H1 (cell line): ENCODE results near the gene WDR45. TPM values are rescaled to one million over a fixed set of nuclear protein-coding genes. Genes with fewer than 3 reads are reported as not detected.

Source experiments
- CTCF ChIA-PET: fragments of 300-600 bp; sonication (Branson Sonifier 250); formaldehyde crosslinking; loops from one replicate; lab custom pipeline; 2021; ENCODE audit not compliant: partially characterized antibody; lab: Charles Lee
- POLR2A ChIA-PET: fragments of 300-600 bp; sonication (Branson Sonifier 250); formaldehyde crosslinking; loops from one replicate; lab custom pipeline; 2021; ENCODE audit warnings: inconsistent platforms; ENCODE audit not compliant: partially characterized antibody; lab: Charles Lee
- DNase-seq, 2 experiments: peaks; one replicate each; pipeline versions ENCODE4 v3.0.0 to v3.0.0-alpha.2; 2010 to 2022; ENCODE audit warnings: low spot score in 2 of 2, low read depth in 1 of 2, mixed read lengths in 1 of 2
- FAIRE-seq: peaks from 2 replicates; lab custom pipeline; 2011; peaks lifted over from hg19 to GRCh38; lab: Jason Lieb, UNC
- H2AFZ ChIP-seq: 2 replicates; pipeline ENCODE4 v1.8.1; 2012; ENCODE audit warnings: low read length, inconsistent platforms
- H2AK5ac ChIP-seq: 2 replicates; pipeline ENCODE4 v1.6.1; 2013; ENCODE audit warnings: low read depth, low read length
- H2BK120ac ChIP-seq: replicated peaks from 2 replicates; pipeline ENCODE3; 2013; ENCODE audit warnings: low read depth, low read length, inconsistent platforms
- H2BK12ac ChIP-seq: 2 replicates; pipeline ENCODE4 v1.6.1; 2013; ENCODE audit warnings: low read depth, low read length
- H2BK15ac ChIP-seq: 2 replicates; pipeline ENCODE4 v1.6.1; 2013; ENCODE audit warnings: low read length
- H2BK20ac ChIP-seq: 2 replicates; pipeline ENCODE4 v1.6.1; 2013; ENCODE audit warnings: low read length
- H2BK5ac ChIP-seq: 2 replicates; pipeline ENCODE4 v1.6.1; 2013; ENCODE audit warnings: low read depth, low read length
- H3K14ac ChIP-seq: 2 replicates; pipeline ENCODE4 v1.6.1; 2013; ENCODE audit warnings: inconsistent platforms; ENCODE audit not compliant: insufficient read length
- H3K18ac ChIP-seq: 2 replicates; pipeline ENCODE4 v1.6.1; 2013; ENCODE audit warnings: low read length; ENCODE audit errors: extremely low read depth
- H3K23ac ChIP-seq: 2 replicates; pipeline ENCODE4 v1.6.1; 2013; ENCODE audit warnings: inconsistent platforms; ENCODE audit not compliant: insufficient read length
- H3K23me2 ChIP-seq: 2 replicates; pipeline ENCODE4 v1.6.1; 2013; ENCODE audit warnings: low read depth, low read length
- H3K27ac ChIP-seq: 2 replicates; pipeline ENCODE4 v1.6.1; 2011; ENCODE audit warnings: low read depth, low read length, inconsistent platforms
- H3K27me3 ChIP-seq, 4 experiments: replicated peaks in 1 of 4; 1 replicate in 1 of 4; 2 replicates in 3 of 4; pipeline versions ENCODE4 v1.6.1 to v1.8.1; 2011 to 2013; ENCODE audit warnings: low read length in 3 of 4, mild to moderate bottlenecking in 3 of 4, inconsistent platforms in 2 of 4, mixed read lengths in 2 of 4, moderate library complexity in 1 of 4; ENCODE audit not compliant: control insufficient read depth in 3 of 4, insufficient read depth in 3 of 4; ENCODE audit errors: extremely low read depth in 1 of 4
- H3K36me3 ChIP-seq, 4 experiments: 2 replicates each; pipeline versions ENCODE4 v1.6.1 to v1.8.1; 2011 to 2013; ENCODE audit warnings: mild to moderate bottlenecking in 4 of 4, low read length in 3 of 4, moderate library complexity in 2 of 4, control low read depth in 1 of 4, inconsistent platforms in 1 of 4; ENCODE audit not compliant: insufficient read depth in 4 of 4, control insufficient read depth in 2 of 4
- H3K4ac ChIP-seq: replicated peaks from 2 replicates; pipeline ENCODE3; 2013; ENCODE audit warnings: low read length, low read depth, mixed read lengths, inconsistent platforms; ENCODE audit not compliant: insufficient read length
- H3K4me1 ChIP-seq, 4 experiments: replicated peaks in 1 of 4; 1 replicate in 1 of 4; 2 replicates in 3 of 4; pipeline versions ENCODE4 v1.6.1 to v1.8.1; 2011 to 2013; ENCODE audit warnings: low read length in 3 of 4, inconsistent platforms in 2 of 4, mixed read lengths in 1 of 4; ENCODE audit not compliant: insufficient read depth in 4 of 4, control insufficient read depth in 3 of 4
- H3K4me2 ChIP-seq, 2 experiments: 2 replicates each; pipeline versions ENCODE4 v1.6.1 to v1.8.1; 2011 to 2013; ENCODE audit warnings: low read depth in 2 of 2, low read length in 2 of 2, control low read depth in 1 of 2, inconsistent platforms in 1 of 2, mild to moderate bottlenecking in 1 of 2; ENCODE audit not compliant: insufficient read depth in 1 of 2
- H3K4me3 ChIP-seq, 4 experiments: fragments of 200-600, 300-600 bp in 1 of 4; sonication (generic), shearing (Covaris generic), sonication (Bioruptor Twin) in 1 of 4; 2 replicates each; pipeline versions ENCODE4 v1.5.1 to v1.8.1; 2011 to 2016; ENCODE audit warnings: low read length in 4 of 4, low read depth in 3 of 4, control low read depth in 2 of 4, inconsistent platforms in 2 of 4, mild to moderate bottlenecking in 2 of 4, mixed read lengths in 1 of 4, moderate library complexity in 1 of 4; ENCODE audit not compliant: insufficient read depth in 2 of 4; ENCODE audit errors: extremely low read depth in 1 of 4
- H3K56ac ChIP-seq: replicated peaks from 2 replicates; pipeline ENCODE3; 2013; ENCODE audit warnings: low read depth, mild to moderate bottlenecking, mixed read lengths, low read length, inconsistent platforms; ENCODE audit not compliant: insufficient read length
- H3K79me1 ChIP-seq: 2 replicates; pipeline ENCODE4 v1.6.1; 2013; ENCODE audit warnings: low read depth, low read length, control low read depth
- H3K79me2 ChIP-seq, 2 experiments: 2 replicates each; pipeline versions ENCODE4 v1.6.1 to v1.8.1; 2012 to 2013; ENCODE audit warnings: low read length in 2 of 2, mild to moderate bottlenecking in 2 of 2, inconsistent platforms in 1 of 2; ENCODE audit not compliant: insufficient read depth in 2 of 2, control insufficient read depth in 1 of 2
- H3K9ac ChIP-seq, 4 experiments: replicated peaks in 1 of 4; 1 replicate in 1 of 4; 2 replicates in 3 of 4; pipeline versions ENCODE4 v1.6.1 to v1.8.1; 2011 to 2013; ENCODE audit warnings: low read depth in 3 of 4, low read length in 3 of 4, control low read depth in 2 of 4, mild to moderate bottlenecking in 2 of 4, moderate library complexity in 2 of 4, inconsistent platforms in 1 of 4; ENCODE audit errors: extremely low read depth in 1 of 4
- H3K9me3 ChIP-seq, 2 experiments: 2 replicates each; pipeline versions ENCODE4 v1.6.1 to v1.8.1; 2012 to 2013; ENCODE audit warnings: mild to moderate bottlenecking in 2 of 2, moderate library complexity in 2 of 2, control low read depth in 1 of 2, inconsistent platforms in 1 of 2, low read depth in 1 of 2, low read length in 1 of 2, mixed read lengths in 1 of 2; ENCODE audit not compliant: insufficient read depth in 2 of 2
- H4K20me1 ChIP-seq, 2 experiments: replicated peaks in 1 of 2; 2 replicates each; pipeline versions ENCODE3 to v1.8.1; 2011 to 2013; ENCODE audit warnings: inconsistent platforms in 2 of 2, low read length in 2 of 2, mild to moderate bottlenecking in 1 of 2; ENCODE audit not compliant: insufficient read depth in 2 of 2, control insufficient read depth in 1 of 2
- H4K5ac ChIP-seq: 2 replicates; pipeline ENCODE4 v1.6.1; 2013; ENCODE audit warnings: low read length, low read depth, mixed read lengths, inconsistent platforms; ENCODE audit not compliant: insufficient read length
- H4K8ac ChIP-seq: 2 replicates; pipeline ENCODE4 v1.8.0; 2013; ENCODE audit warnings: mild to moderate bottlenecking, moderate library complexity, low read length, inconsistent platforms; ENCODE audit not compliant: insufficient read depth; ENCODE audit errors: extremely low read depth
- H4K91ac ChIP-seq: replicated peaks from 2 replicates; pipeline ENCODE3; 2013; ENCODE audit warnings: low read length, mixed read lengths, inconsistent platforms; ENCODE audit not compliant: insufficient read length
- ASH2L ChIP-seq: fragments of 200-600, 300-600 bp; sonication (generic); IDR thresholded peaks from one replicate; pipeline ENCODE4 v1.7.1; 2017; ENCODE audit warnings: low read length
- BACH1 ChIP-seq: IDR thresholded peaks from 2 replicates; pipeline ENCODE4 v1.6.1; 2012; ENCODE audit warnings: low read length, improper control_type of control experiment
- GABPA ChIP-seq: IDR thresholded peaks from 2 replicates; pipeline ENCODE4 v1.6.1; 2011; ENCODE audit warnings: mild to moderate bottlenecking, low read length, moderate library complexity, borderline replicate concordance; ENCODE audit not compliant: insufficient read depth
- WGBS, 2 experiments: shearing (Covaris generic) in 1 of 2; methylation state at CpG; one replicate each; pipeline versions ENCODE4 v1.1.6 to v1.1.7; 2013 to 2015; ENCODE audit warnings: low lambda C conversion rate in 2 of 2, mixed read lengths in 2 of 2, inconsistent platforms in 1 of 2, low coverage in 1 of 2, missing lambda C conversion rate in 1 of 2; ENCODE audit not compliant: insufficient replicate concordance in 2 of 2, insufficient coverage in 1 of 2, insufficient read length in 1 of 2; ENCODE audit errors: extremely low coverage in 1 of 2, missing lambda C conversion rate in 1 of 2; 5-methylcytosine and 5-hydroxymethylcytosine counted together
- polyA plus RNA-seq, 7 experiments: library from polyadenylated mRNA; depleted of rRNA in 3 of 7; stranded (reverse) in 5 of 7; unstranded in 2 of 7; fragments of >200 nt in 5 of 7; fragments of 200-250 nt in 2 of 7; gene quantifications; 1 replicate in 5 of 7; 2 replicates in 1 of 7; 4 replicates in 1 of 7; pipeline versions ENCODE4 v1.2.1 to v1.2.3, GENCODE V29; 2011 to 2013; ENCODE audit warnings: missing spikeins in 2 of 7, mixed read lengths in 2 of 7
- total RNA-seq: library from RNA; stranded (reverse); fragmentation: NEBNext Ultra II Directional; extraction: Animal tissue kit (Norgen Biotek cat#: 25700); gene quantifications from 2 replicates; pipeline ENCODE4 v1.2.1, GENCODE V29; 2021
- TF ChIP-seq, protein P1 (sequence below): IDR thresholded peaks from 2 replicates; pipeline ENCODE4 v1.6.1; 2012; ENCODE audit warnings: low read length, inconsistent platforms

Gene WDR45
- total and polyA plus RNA-seq, 2 of the 8 experiments (the other 6 are each of a cell fraction or from before 2014, with no cell fraction given): 27.9 to 49.7 TPM

DNA sequence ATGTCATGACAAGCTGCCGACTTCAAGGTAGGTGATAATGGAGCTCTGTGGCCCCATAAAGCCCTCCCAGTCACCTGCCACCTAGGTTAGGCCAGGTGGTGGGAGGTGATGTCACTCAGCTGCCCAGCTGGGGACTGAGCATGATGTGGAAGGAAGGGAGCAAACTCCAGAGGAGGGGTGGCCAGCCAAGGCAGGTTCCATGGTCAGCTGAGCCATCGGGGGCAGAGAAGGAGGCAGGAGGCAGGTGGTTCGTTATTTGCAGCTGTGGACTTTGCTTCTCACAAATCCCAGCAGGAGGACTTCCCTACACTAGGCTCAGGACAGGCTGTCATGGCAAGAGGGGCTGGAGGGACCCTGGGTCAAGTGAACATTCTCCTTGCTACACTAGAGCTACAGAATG is 18.8 kb downstream of the WDR45 start:
- POLR2A ChIA-PET: interaction anchor here (1.5 to 2.0 kb wide), 2 partner anchors 10 to 12 kb away, joined by 5 to 6 read pairs; no protein-coding TSS in a partner anchor
- no peak overlapping the region for H2BK12ac ChIP-seq

More for the DNA sequence above, 18.8 kb downstream of the WDR45 start:
- FAIRE-seq (no peak), DNase-seq (no peak)
- H2BK120ac ChIP-seq: no peak overlapping the region
- no peak overlapping the region for H3K4me3 ChIP-seq
- H3K18ac ChIP-seq: no peak overlapping the region
- H2AFZ ChIP-seq: no peak overlapping the region
- no peaks in the 10 kb centered on the region; a peak in 1 of 4 replicates for H3K79me2 ChIP-seq
- H3K56ac ChIP-seq: no peak overlapping the region
- no peak overlapping the region for H2AK5ac ChIP-seq
- no peak overlapping the region for H4K91ac ChIP-seq
- H3K4me1 ChIP-seq: peaks cover 0 to 4% (median 0%) of the 10 kb centered on the region in 4 experiments; a peak in 3 of 7 replicates
- no peak overlapping the region for H3K27ac ChIP-seq
- no peak overlapping the region for H4K8ac ChIP-seq
- no peak overlapping the region for H3K4ac ChIP-seq
- H2BK20ac ChIP-seq: no peak overlapping the region
- H3K9me3 ChIP-seq: no peaks in the 10 kb centered on the region
- no peak overlapping the region for H3K14ac ChIP-seq
- no peaks in the 10 kb centered on the region for H3K23me2 ChIP-seq
- WGBS, 2 experiments: 80% methylated on average over 1 of the region's 3 CpGs; no CpG with 5 or more reads in 1 of the 2 experiments
- no peak overlapping the region for H3K9ac ChIP-seq
- H3K23ac ChIP-seq: no peak overlapping the region
- no peaks in the 10 kb centered on the region for H3K79me1 ChIP-seq
- TF ChIP-seq, protein P1, sequence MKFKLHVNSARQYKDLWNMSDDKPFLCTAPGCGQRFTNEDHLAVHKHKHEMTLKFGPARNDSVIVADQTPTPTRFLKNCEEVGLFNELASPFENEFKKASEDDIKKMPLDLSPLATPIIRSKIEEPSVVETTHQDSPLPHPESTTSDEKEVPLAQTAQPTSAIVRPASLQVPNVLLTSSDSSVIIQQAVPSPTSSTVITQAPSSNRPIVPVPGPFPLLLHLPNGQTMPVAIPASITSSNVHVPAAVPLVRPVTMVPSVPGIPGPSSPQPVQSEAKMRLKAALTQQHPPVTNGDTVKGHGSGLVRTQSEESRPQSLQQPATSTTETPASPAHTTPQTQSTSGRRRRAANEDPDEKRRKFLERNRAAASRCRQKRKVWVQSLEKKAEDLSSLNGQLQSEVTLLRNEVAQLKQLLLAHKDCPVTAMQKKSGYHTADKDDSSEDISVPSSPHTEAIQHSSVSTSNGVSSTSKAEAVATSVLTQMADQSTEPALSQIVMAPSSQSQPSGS: no peak
- TF ChIP-seq GABPA (no peak), ASH2L (no peak), BACH1 (no peak)
- TF ChIP-seq, all 59 proteins: peak for 0
- H4K5ac ChIP-seq: no peak overlapping the region
- peaks cover 0 to 12% (median 3%) of the 10 kb centered on the region in 4 experiments; a peak in 2 of 8 replicates for H3K36me3 ChIP-seq
- H3K27me3 ChIP-seq: no peaks in the 10 kb centered on the region
- no peak overlapping the region for H2BK15ac ChIP-seq
- H2BK5ac ChIP-seq: no peak overlapping the region
- CTCF ChIA-PET: interaction anchor here (0.7 to 0.8 kb wide), 2 partner anchors 25 to 33 kb away, joined by 3 read pairs; no protein-coding TSS in a partner anchor
- H3K4me2 ChIP-seq: no peak overlapping the region
- H4K20me1 ChIP-seq: peaks cover 0 to 1% of the 10 kb centered on the region in 2 experiments
